Omental fat pad (tissue), 4 donors: ENCODE measurements around the gene TRIM4. TPM values are rescaled to one million over a fixed set of nuclear protein-coding genes. Genes with fewer than 3 reads are reported as not detected.
"Not testable (repeated sequence)": the region's sequence is repeated elsewhere in the genome, so short reads cannot be mapped to it uniquely, and the experiment has no call there.

ENCODE experiments used
- ATAC-seq: fragments of 150-250 bp; one replicate; pipeline ENCODE4 v1.9.1; 2016; ENCODE audit warnings: mild to moderate bottlenecking, moderate library complexity; ENCODE audit not compliant: low FRiP score
- DNase-seq: peaks from one replicate; pipeline ENCODE4 v3.0.0-alpha.2; 2019; ENCODE audit warnings: low spot score
- total RNA-seq, 4 donors: library from RNA; depleted of rRNA; stranded (reverse); fragments of >200 nt; gene quantifications; one replicate each; pipeline ENCODE4 v1.1.0, GENCODE V29; 2016
- TF ChIP-seq, protein P1 (sequence below), 3 donors: fragments of 450-650 bp; IDR thresholded peaks; one replicate each; pipeline ENCODE4 v1.5.1; 2016 to 2017; ENCODE audit warnings: antibody characterized with exemption in 3 of 3, mild to moderate bottlenecking in 3 of 3, moderate library complexity in 2 of 3

Gene TRIM4
- total RNA-seq, 4 donors from 2014 or later: 28.8 to 45.2 (median 35.1) TPM

GRCh38 chr7:99893280-99893679, 26.1 kb downstream of the TRIM4 start:
- TF ChIP-seq, protein P1, sequence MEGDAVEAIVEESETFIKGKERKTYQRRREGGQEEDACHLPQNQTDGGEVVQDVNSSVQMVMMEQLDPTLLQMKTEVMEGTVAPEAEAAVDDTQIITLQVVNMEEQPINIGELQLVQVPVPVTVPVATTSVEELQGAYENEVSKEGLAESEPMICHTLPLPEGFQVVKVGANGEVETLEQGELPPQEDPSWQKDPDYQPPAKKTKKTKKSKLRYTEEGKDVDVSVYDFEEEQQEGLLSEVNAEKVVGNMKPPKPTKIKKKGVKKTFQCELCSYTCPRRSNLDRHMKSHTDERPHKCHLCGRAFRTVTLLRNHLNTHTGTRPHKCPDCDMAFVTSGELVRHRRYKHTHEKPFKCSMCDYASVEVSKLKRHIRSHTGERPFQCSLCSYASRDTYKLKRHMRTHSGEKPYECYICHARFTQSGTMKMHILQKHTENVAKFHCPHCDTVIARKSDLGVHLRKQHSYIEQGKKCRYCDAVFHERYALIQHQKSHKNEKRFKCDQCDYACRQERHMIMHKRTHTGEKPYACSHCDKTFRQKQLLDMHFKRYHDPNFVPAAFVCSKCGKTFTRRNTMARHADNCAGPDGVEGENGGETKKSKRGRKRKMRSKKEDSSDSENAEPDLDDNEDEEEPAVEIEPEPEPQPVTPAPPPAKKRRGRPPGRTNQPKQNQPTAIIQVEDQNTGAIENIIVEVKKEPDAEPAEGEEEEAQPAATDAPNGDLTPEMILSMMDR (IDR thresholded peaks at IDR 0.05): no peak
- DNase-seq: no peak
- ATAC-seq: no peak

DNA sequence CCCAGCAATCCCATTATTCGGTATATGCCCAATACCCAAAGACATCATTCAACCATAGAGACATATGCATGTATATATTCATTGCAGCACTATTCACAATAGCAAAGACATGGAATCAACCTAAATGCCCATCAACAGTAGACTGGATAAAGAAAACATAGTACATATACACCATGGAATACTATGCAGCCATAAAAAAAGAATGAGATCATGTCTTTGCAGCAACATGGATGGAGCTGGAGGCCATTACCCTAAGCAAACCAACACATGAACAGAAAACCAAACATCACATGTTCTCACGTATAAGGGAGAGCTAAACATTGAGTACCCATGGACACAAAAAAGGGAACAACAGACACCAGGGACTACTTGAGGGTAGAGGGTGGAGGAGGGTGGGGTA, 29.0 kb downstream of the TRIM4 start:
- not testable (repeated sequence) for DNase-seq, ATAC-seq

GRCh38 chr7:99888366-99888765, 31.0 kb downstream of the TRIM4 start:
- not testable (repeated sequence) for DNase-seq, ATAC-seq

GRCh38 chr7:99881370-99881769, 38.0 kb downstream of the TRIM4 start:
- DNase-seq (no peak), ATAC-seq (no peak)
- TF ChIP-seq, protein P1 (IDR thresholded peaks at IDR 0.05): no peak

DNA sequence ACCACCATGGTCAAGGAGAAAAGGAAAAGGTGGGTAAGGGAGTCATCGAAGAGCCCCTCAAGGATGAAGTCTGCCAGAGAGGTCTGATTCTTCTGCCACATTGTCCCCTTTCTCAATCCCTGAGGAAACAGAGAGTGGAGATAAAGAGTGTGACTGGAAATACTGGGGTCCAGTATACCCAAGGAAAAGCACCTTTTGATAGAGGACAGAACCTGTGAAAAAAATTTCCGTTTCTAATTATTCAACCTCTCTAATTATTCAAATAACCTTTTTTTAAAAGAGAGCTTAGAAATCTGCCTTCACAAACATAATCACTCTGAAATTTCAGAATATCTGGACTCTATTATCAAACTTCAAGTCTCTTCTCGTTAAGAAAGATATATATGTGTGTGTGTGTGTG, 42.4 kb downstream of the TRIM4 start, which contains the start of gene OR2AE1:
Gene OR2AE1 (minus strand): TSS at position 101 of the 400 bp plus-strand sequence. CDS start 0 bp downstream, at position 101.
- TF ChIP-seq, protein P1 (IDR thresholded peaks at IDR 0.05): no peak
- ATAC-seq: no peak
- DNase-seq: no peak

GRCh38 chr7:99876491-99876890, 42.8 kb downstream of the TRIM4 start:
- TF ChIP-seq, protein P1 (IDR thresholded peaks at IDR 0.05): no peak
- no peak for DNase-seq

GRCh38 chr7:99868246-99868645, 51.1 kb downstream of the TRIM4 start:
- ATAC-seq: no peak
- DNase-seq: no peak

More at GRCh38 chr7:99876491-99876890, 42.8 kb downstream of the TRIM4 start:
- ATAC-seq: no peak

GRCh38 chr7:99867477-99867876, 51.9 kb downstream of the TRIM4 start:
- ATAC-seq: not testable (repeated sequence)

More at GRCh38 chr7:99868246-99868645, 51.1 kb downstream of the TRIM4 start:
- TF ChIP-seq, protein P1 (IDR thresholded peaks at IDR 0.05): no peak

GRCh38 chr7:99863847-99864440, 55.4 kb downstream of the TRIM4 start:
- TF ChIP-seq, protein P1 (IDR thresholded peaks at IDR 0.05): no peak
- ATAC-seq: no peak
- DNase-seq: no peak

More at GRCh38 chr7:99867477-99867876, 51.9 kb downstream of the TRIM4 start:
- DNase-seq: not testable (repeated sequence)
